Dedifferentiated amniotic fluid mesenchymal stem cell (primary cell): ENCODE results near the gene CLDN6.

Experiments used
- DNase-seq: peaks from one replicate; pipeline ENCODE4 v3.0.0-alpha.2; 2016; ENCODE audit errors: extremely low spot score

Gene CLDN6

DNA sequence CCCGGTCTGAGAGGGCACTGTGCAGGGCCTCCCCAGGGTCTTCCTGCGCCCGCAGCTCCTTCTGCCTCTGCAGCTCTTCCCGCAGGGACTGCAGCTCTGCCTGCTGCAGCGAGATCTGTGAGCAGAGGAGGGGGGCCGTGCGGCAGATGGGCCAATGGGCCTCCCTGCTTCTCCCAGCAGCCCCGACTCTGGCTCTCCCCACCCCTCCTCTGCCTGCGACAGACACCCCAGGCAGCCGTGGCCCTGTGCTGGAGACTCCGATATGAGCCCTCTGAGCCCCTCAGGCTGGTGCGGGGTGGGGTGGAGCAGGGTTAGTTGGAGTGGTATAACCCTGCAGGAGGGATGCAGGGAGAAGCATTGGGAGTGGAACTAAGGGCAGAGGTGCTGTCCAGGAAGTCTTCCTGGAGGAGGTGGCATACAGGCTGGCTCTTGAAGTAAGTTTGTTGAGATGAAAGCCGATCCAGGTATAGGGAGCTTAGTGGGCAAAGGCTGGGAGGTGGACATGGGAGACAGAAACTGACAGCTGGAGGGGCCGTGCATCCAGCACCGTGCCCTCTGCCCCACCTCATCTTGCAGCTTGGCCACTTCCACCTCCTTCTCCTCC, 10.8 kb upstream of the CLDN6 start:
- DNase-seq = no peak

DNA sequence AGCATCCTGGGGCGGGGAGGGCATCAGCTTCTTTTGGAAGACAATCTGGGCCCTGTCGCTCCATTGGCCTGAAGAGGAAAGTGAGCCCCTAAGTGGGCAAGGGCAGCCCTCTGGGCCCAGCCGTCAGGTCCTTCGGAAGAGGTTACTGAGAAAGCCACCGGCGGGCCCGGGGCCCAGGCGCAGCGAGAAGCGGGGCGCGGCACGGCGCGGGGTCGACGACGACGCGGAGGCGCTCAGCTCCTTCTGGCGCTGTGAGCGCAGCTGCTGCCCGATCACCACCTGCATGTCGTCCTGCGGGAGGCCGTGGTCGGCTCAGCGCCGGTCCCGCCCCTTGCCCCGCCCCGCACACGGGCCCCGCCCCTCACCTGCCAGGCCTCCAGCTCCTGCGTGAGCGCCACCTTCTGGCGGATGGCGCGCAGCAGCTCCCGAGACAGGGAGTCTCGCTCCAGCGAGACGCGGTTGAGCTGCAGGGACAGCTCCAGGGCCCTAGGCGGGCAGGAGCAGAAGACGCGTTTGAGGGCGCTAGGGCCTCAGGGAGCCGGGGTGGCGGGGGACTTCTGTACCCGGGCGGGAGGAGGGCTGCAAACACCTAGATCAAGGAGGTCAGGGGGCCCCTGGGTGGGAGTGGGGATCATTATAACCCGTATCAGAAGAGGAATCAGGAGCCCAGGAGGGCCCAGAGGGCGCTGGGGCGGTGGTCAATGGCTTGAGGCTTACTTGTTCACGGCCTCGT, 10.2 kb upstream of the CLDN6 start:
- DNase-seq = no peak

DNA sequence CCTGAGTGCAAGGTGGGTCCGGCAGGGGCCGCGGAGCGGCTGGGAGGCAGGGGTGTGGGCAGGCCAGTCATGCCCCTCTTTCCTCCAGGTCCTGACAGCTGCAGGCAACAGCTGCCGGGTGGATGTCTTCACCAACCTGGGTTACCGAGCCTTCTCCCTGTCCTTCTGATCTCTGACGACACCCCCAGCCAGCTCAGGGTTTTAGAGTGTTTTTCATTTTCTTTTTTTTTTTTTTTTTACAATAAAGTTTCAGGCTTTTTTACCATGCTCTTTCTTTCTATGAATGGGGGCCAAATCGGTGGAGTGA, 9.5 kb upstream of the CLDN6 start:
- DNase-seq = no peak

DNA sequence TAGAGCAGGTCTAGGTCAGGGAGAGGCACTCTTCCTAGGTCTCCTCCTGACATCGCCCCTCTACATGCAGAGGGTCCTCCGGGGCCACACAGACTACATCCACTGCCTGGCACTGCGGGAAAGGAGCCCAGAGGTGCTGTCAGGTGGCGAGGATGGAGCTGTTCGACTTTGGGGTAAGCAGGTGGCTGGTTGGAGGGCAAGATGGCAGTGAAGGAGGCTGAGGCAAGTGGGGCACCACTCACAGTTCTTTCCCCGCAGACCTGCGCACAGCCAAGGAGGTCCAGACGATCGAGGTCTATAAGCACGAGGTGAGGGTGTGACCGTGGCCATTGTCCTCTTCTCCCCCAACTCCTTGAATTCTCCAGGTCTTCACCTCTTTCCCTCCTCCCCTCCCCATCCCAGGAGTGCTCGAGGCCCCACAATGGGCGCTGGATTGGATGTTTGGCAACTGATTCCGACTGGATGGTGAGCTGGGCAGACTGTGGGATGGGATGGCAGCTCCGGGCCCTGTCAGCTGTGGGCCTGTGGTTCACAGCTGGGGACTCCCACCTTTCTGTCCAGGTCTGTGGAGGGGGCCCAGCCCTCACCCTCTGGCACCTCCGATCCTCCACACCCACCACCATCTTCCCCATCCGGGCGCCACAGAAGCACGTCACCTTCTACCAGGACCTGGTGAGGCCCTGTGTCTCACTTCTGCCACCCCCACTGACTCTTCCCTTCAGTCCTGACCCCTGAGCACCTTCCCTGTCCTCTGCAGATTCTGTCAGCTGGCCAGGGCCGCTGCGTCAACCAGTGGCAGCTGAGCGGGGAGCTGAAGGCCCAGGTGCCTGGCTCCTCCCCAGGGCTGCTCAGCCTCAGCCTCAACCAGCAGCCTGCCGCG, 8.9 kb upstream of the CLDN6 start:
- no peak for DNase-seq

- no peak for DNase-seq
Measured at GRCh38 chr16:3026003-3026378, 8.0 kb upstream of the CLDN6 start.

- no peak for DNase-seq
Measured at GRCh38 chr16:3025032-3026002, 7.3 kb upstream of the CLDN6 start.

DNA sequence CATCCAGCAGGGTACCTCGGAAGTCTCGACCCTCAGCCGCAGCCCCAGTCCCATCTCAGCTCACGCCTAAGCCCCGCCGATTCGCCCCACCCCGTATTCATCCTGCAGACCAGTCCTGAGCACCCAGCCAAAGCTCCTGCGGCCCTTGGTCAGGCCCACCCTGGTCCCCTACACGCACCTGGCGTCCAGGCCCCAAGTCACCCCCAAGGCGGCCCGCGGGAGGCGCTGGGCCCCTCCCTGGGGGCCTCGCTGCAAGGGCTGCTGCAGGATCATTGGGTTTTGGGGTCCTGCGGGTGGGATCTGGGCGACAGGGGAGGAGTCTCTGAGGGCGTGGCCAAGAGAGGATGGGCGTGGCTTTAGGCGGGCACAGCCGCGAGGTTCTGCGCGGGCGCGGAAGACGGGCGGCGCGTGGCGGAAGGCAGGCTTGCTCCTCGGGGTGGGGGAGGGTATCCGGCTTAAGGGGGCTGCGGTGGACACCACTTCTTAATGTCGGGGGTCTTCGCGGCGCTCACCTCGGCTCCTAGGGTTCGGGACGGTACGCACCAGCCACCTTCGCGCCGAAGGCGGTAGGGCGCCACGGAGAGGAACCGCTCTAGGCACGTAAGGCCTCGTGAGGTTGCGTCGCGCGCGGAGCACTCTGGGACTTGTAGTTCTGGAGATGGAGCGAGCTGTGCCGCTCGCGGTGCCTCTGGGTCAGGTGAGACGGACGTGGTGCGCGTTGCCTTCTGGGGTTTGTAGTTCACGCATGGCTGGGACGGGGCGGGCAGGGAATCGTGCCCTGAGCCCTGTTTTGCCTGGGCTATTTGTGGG, 5.9 kb upstream of the CLDN6 start, which contains the start of the genes HCFC1R1 and THOC6:
Gene HCFC1R1, minus strand, starts transcription at position 274 of the 810 bp plus-strand sequence. Its CDS starts 1 bp downstream, at position 273.
Gene THOC6, plus strand, starts transcription at position 367 of the 810 bp plus-strand sequence. Its CDS starts 292 bp downstream, at position 659.
- DNase-seq = peak; percentile 97

- DNase-seq = peak; percentile 61
Measured at GRCh38 chr16:3023415-3023668, 5.4 kb upstream of the CLDN6 start.

DNA sequence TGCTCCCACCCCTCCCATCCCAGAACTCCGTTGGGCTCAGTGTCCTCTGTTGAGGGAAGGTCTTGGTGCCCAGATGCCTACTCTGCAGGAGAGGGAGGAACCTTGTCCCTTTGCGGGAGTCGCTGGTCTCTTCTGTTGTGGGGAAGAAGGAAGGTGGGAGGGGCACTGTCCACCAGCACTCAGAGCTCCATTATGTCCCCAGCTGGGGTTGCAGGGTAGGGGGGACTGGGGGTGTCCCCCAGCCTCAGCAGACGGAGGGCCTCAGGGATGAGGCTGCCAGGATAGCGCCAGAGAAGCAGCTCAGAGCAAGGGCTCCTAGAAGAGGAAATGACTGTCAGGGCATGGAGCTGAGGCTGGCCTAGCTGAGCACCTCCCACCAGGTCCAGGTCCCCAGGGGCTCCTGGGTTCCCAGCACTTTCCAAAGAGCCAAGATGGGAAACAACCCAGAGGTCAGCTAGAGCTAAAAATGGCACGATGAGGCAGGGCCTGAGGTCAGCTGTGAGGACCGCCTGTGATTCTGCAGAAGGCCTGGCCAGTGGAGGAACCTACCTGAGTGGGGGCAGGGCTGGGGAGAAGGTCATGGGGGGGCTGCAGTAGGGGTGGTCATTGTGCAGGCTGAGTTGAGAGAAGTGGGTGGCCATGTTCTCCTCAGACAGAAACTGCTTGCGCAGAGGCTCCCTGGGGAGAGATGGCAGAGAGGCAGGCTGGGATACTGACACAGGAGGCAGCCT, 4.9 kb upstream of the CLDN6 start:
- DNase-seq = no peak

- DNase-seq = peak; percentile 95
Measured at GRCh38 chr16:3022208-3022683, 4.3 kb upstream of the CLDN6 start.

DNA sequence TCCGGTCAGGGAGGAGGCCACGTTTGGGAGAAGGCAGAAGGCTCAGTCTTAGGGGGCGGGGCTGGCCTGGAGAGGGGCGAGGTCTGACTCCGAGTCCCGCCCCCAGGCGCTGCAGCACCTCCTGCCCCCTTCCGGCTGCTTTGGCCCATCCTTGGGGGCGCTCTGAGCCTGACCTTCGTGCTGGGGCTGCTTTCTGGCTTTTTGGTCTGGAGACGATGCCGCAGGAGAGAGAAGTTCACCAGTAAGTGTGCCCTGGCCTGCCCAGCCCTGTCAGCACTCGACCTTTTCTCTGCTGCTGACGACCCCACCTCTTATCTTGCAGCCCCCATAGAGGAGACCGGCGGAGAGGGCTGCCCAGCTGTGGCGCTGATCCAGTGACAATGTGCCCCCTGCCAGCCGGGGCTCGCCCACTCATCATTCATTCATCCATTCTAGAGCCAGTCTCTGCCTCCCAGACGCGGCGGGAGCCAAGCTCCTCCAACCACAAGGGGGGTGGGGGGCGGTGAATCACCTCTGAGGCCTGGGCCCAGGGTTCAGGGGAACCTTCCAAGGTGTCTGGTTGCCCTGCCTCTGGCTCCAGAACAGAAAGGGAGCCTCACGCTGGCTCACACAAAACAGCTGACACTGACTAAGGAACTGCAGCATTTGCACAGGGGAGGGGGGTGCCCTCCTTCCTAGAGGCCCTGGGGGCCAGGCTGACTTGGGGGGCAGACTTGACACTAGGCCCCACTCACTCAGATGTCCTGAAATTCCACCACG, 3.6 kb upstream of the CLDN6 start:
- peak; percentile 72 for DNase-seq

DNA sequence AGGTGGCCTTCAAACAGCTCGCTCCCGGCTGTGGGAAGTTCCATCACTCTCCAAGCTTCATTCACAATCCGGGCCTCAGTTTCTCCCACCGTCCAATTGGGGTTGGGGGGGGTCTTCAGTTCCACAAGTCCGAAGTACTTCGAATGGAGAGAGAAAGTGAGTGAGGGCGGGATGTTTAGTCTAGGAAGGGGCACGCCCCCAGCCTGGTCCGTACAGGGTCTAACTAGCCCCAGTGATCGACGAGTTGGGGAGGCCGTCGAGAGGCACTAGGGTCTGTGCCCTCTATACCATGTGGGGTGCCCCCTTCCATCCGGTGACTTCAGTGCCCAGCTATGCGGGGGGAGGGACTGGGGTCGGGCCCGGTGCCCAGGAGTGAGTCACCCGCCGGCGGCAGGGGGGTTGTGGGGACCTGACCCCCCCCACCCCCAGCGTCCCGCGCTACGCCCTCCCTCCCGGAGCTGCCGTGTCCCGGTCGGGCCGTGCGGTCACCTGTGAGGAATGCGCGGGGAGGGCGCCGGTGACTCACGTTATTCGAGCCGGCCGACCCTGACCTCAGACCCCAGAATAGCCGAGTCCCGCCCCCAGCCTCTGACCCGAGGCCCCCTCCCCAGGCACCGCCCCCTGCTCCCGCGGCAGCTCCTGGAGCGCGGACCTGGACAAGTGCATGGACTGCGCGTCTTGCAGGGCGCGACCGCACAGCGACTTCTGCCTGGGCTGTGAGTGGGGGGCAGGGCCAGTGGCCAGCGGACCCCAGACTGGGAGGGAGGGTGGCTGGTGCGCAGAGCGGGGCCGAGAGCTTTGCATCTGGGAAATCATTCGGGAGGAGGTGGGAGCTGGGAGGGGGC, 2.8 kb upstream of the CLDN6 start:
- DNase-seq = peak; percentile 71

DNA sequence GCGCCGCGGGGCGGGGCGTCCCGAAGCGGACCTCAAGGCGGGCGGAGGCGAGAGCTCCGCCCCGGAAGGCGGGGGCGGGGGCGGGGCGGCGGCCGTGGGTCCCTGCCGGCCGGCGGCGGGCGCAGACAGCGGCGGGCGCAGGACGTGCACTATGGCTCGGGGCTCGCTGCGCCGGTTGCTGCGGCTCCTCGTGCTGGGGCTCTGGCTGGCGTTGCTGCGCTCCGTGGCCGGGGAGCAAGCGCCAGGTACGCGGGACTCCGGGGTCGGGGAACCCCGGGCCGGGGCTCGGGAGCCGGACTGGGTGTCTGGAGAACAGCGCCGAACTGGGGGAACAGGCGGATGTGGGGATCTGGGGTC, 2.2 kb upstream of the CLDN6 start, which contains the start of gene TNFRSF12A:
Gene TNFRSF12A, plus strand, starts transcription at position 122 of the 357 bp plus-strand sequence. Its CDS starts 30 bp downstream, at position 152.
- DNase-seq = peak; percentile 60

DNA sequence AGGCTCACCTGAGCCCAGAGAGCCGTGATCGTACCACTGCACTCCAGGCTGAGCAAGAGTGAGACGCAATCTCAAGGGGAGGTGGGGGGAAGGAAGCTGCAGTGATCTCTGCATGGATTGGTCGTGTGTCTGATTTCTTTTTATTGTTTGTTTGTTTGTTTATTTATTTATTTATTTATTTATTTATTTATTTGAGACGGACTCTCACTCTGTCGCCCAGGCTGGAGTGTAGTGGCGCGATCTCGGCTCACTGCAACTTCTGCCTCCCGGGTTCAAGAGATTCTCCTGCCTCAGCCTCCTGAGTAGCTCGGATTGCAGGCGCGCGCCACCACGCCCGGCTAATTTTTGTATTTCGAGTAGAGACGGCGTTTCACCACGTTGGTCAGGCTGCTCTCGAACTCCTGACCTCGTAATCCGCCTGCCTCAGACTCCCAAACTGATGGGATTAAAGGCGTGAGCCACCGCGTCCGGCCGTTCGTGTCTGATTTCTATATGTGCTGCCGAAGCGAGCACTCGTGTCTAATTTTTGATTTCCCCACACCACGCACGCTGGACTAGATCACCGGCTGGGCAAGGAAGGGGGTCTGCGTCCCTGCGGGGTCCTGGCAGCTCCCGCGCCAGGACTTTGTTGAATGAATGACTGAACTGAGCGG, 1.7 kb upstream of the CLDN6 start:
- no peak for DNase-seq

DNA sequence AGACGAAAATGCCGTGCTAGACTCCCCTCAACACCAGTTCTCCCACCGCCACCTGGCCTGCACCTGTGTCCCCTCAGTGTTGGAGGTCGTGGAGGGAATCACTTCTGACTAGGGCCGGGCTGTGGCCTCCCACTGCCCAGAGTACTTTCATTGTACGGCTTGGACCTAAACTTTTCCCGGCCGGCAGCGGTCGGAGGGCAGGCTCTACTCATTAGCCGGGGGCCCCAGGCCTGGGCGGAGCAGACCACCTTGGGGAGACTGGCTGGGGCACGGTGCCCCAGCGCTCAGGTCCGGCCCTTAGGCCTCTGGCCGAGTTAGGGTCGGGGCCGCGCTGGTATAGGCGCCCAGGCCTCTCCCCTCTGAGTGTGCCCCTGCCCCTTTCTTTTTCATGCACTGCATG, 639 bp downstream of the CLDN6 start:
- no peak for DNase-seq

- DNase-seq = no peak
Measured at GRCh38 chr16:3015865-3016521, 2.0 kb downstream of the CLDN6 start.

GRCh38 chr16:3014971-3015370, 3.0 kb downstream of the CLDN6 start:
- no peak for DNase-seq
